Naive B cell (primary cell): Measurements from ENCODE around the gene AIG1. TPM values are rescaled to one million over a fixed set of nuclear protein-coding genes. Genes with fewer than 3 reads are reported as not detected.
A peak's percentile ranks its signal among the peaks of the same experiment; 100 is the strongest.

Experiments used
- ATAC-seq, 2 donors: fragments of 150-1000 bp; cut with Tn5 transposase; 2 replicates each; pipeline ENCODE4 v1.10.0; 2021; ENCODE audit warnings: low read depth in 2 of 2, mild to moderate bottlenecking in 2 of 2, moderate library complexity in 2 of 2
- DNase-seq: peaks from one replicate; pipeline ENCODE4 v3.0.0; 2022
- H3K27ac Mint-ChIP-seq, 6 donors: one replicate each; pipeline ENCODE4 v1.8.0; 2020 to 2022; ENCODE audit warnings: mild to moderate bottlenecking in 6 of 6, mixed read lengths in 6 of 6, moderate library complexity in 5 of 6, inconsistent platforms in 2 of 6
- H3K27me3 Mint-ChIP-seq, 3 donors: one replicate each; pipeline ENCODE4 v1.8.0; 2021 to 2022; ENCODE audit warnings: mixed read lengths in 3 of 3, mild to moderate bottlenecking in 1 of 3
- H3K36me3 Mint-ChIP-seq, 2 donors: one replicate each; pipeline ENCODE4 v1.8.0; 2020 to 2022; ENCODE audit warnings: mixed read lengths in 2 of 2, inconsistent platforms in 1 of 2, mild to moderate bottlenecking in 1 of 2
- H3K4me1 Mint-ChIP-seq, 3 donors: one replicate each; pipeline ENCODE4 v1.8.0; 2020 to 2022; ENCODE audit warnings: mixed read lengths in 3 of 3, inconsistent platforms in 1 of 3, mild to moderate bottlenecking in 1 of 3, moderate library complexity in 1 of 3
- H3K4me3 Mint-ChIP-seq, 8 donors: one replicate each; pipeline ENCODE4 v1.8.0; 2020 to 2022; ENCODE audit warnings: mild to moderate bottlenecking in 8 of 8, mixed read lengths in 8 of 8, moderate library complexity in 8 of 8, inconsistent platforms in 2 of 8
- H3K9me3 Mint-ChIP-seq, 7 donors: one replicate each; pipeline ENCODE4 v1.8.0; 2020 to 2022; ENCODE audit warnings: mixed read lengths in 7 of 7, mild to moderate bottlenecking in 5 of 7, inconsistent platforms in 2 of 7, moderate library complexity in 1 of 7
- polyA plus RNA-seq, 6 donors: library from polyadenylated mRNA; unstranded; fragments of 300-500 nt; fragmentation: Illumina TruSeq; gene quantifications; one replicate each; pipeline ENCODE4 v1.2.3, GENCODE V29; 2021; ENCODE audit warnings: low read depth in 6 of 6

AIG1 gene
- polyA plus RNA-seq, 6 donors from 2014 or later, result 8.2 to 14.7 (median 12.3) TPM

GRCh38 chr6:143213859-143214376, 153.2 kb downstream of the AIG1 start:
- Mint-ChIP-seq H3K36me3 (peaks cover 0 to 14% of the 10 kb centered on the region in 2 donors), H3K27ac (no peak overlapping the region), H3K27me3 (no peaks in the 10 kb centered on the region), H3K4me1 (no peaks in the 10 kb centered on the region), H3K9me3 (peaks cover 0 to 13% (median 4%) of the 10 kb centered on the region in 7 donors), H3K4me3 (no peak overlapping the region)
- no peak for ATAC-seq
- no peak for DNase-seq

DNA sequence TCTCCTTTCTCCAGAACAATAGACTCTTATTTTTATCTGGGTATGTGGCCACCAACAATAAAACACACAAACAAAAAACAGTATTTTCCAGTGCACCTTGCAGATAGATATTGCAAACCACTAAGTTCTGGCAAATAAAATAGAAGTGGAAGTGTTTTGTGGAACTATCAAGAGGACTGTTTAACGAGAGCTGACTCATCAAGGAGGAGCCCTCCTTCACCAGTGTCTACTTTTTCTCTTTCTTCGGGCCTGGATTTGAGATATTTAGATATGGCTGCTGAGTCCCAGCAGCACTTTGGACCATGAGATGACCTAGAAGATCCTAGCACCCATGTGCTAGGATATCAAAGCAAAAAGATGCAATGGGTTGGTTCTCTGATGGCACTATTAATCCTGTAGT, 154.7 kb downstream of the AIG1 start:
- no peak for ATAC-seq
- DNase-seq, result no peak
- no peaks in the 10 kb centered on the region for H3K27me3 Mint-ChIP-seq
- H3K4me3 Mint-ChIP-seq, result no peak overlapping the region
- H3K36me3 Mint-ChIP-seq, result peaks cover 0 to 7% of the 10 kb centered on the region in 2 donors
- H3K9me3 Mint-ChIP-seq, result peaks cover 0 to 6% (median 0%) of the 10 kb centered on the region in 7 donors
- H3K4me1 Mint-ChIP-seq, result no peaks in the 10 kb centered on the region
- no peak overlapping the region for H3K27ac Mint-ChIP-seq

- DNase-seq, result no peak
- ATAC-seq, result no peak
- H3K27ac Mint-ChIP-seq, result no peak overlapping the region
- no peak overlapping the region for H3K4me3 Mint-ChIP-seq
- no peaks in the 10 kb centered on the region for H3K27me3 Mint-ChIP-seq
- H3K4me1 Mint-ChIP-seq, result no peaks in the 10 kb centered on the region
- H3K9me3 Mint-ChIP-seq, result peaks cover 0 to 6% (median 0%) of the 10 kb centered on the region in 7 donors
- peaks cover 0 to 7% of the 10 kb centered on the region in 2 donors for H3K36me3 Mint-ChIP-seq
These were observed 155.1 kb downstream of the AIG1 start for GRCh38 chr6:143215771-143216170.

GRCh38 chr6:143218233-143218632, 157.5 kb downstream of the AIG1 start:
- Mint-ChIP-seq H3K4me1 (no peaks in the 10 kb centered on the region), H3K36me3 (peaks cover 0 to 7% of the 10 kb centered on the region in 2 donors), H3K4me3 (no peak overlapping the region), H3K27ac (peak overlapping the region in 1 of 6 donors; percentile 15), H3K9me3 (peaks cover 0 to 6% (median 0%) of the 10 kb centered on the region in 7 donors), H3K27me3 (no peaks in the 10 kb centered on the region)
- no peak for ATAC-seq
- no peak for DNase-seq

GRCh38 chr6:143221698-143222097, 161.0 kb downstream of the AIG1 start:
- ATAC-seq (no peak), DNase-seq (no peak)
- H3K27me3 Mint-ChIP-seq, result no peaks in the 10 kb centered on the region
- no peak overlapping the region for H3K27ac Mint-ChIP-seq
- H3K4me1 Mint-ChIP-seq, result no peaks in the 10 kb centered on the region
- H3K4me3 Mint-ChIP-seq, result no peak overlapping the region
- no peaks in the 10 kb centered on the region for H3K9me3 Mint-ChIP-seq
- H3K36me3 Mint-ChIP-seq, result no peaks in the 10 kb centered on the region

DNA sequence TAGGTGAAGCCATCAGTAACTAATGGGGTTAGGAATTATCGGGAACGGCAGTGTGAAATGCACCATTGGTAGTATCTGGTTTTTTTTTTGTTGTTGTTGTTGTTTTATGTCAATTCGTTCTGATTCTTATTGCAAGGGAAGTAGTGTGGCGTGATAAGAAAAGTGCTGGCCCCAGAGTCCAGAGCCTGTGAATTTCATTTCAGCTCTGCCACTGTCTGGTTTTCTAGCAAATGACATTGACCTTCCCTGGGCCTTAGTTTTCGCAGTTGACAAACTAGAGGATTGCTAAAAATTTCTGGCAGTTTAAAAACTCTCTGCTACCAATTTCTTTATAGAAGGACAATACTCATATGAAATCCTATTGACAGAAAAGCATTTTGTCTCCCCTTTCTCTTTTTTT, 161.6 kb downstream of the AIG1 start:
- DNase-seq (no peak), ATAC-seq (no peak)
- no peak overlapping the region for H3K27ac Mint-ChIP-seq
- no peak overlapping the region for H3K4me3 Mint-ChIP-seq
- H3K4me1 Mint-ChIP-seq, result no peaks in the 10 kb centered on the region
- H3K9me3 Mint-ChIP-seq, result no peaks in the 10 kb centered on the region
- no peaks in the 10 kb centered on the region for H3K36me3 Mint-ChIP-seq
- H3K27me3 Mint-ChIP-seq, result no peaks in the 10 kb centered on the region

- H3K4me3 Mint-ChIP-seq, result no peak overlapping the region
- H3K27me3 Mint-ChIP-seq, result no peaks in the 10 kb centered on the region
- no peaks in the 10 kb centered on the region for H3K36me3 Mint-ChIP-seq
- H3K27ac Mint-ChIP-seq, result no peak overlapping the region
- DNase-seq (no peak), ATAC-seq (no peak)
- H3K4me1 Mint-ChIP-seq, result no peaks in the 10 kb centered on the region
- no peaks in the 10 kb centered on the region for H3K9me3 Mint-ChIP-seq
These were observed 162.1 kb downstream of the AIG1 start for GRCh38 chr6:143222801-143223231.

DNA sequence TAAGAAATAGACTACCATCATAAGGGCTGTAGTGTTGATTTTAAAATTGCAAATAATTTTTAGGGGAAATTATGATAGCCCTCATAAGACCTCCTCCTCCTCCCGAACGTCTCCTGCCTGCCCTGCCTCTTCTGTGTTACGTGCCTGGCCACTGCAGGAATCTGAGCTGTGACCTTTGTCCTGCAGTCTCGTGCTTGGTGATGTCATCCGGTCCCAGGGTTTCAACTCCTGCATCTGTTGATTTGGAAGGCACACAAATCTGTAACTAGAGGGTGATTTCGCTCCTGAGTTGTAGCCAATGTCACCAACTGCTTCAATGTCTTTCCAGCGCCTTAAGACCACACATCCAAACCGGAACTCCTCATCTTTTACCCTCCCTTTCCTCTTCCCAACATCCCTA, 163.2 kb downstream of the AIG1 start:
- DNase-seq, result no peak
- H3K27ac Mint-ChIP-seq, result no peak overlapping the region
- H3K36me3 Mint-ChIP-seq, result no peaks in the 10 kb centered on the region
- no peak for ATAC-seq
- H3K4me3 Mint-ChIP-seq, result no peak overlapping the region
- no peaks in the 10 kb centered on the region for H3K4me1 Mint-ChIP-seq
- no peaks in the 10 kb centered on the region for H3K27me3 Mint-ChIP-seq
- H3K9me3 Mint-ChIP-seq, result no peaks in the 10 kb centered on the region

DNA sequence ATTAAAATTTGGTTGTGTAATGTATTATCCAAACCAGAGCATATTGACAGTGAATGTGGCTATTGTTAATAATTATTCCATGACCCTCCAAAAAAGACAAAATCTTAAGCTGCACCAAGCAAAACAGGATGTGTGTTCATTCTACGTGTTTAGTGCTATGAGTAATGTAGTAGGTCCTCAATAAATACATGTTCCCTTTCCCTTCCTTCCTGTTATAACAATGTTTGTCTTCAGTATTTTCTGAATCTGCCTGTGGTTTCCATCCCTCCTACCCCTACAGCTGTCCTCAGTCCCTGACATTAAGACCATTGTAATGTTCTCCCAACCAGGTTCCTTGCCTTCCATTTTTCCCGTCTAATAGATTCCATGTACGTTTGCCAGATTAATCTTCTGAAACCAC, 163.8 kb downstream of the AIG1 start:
- Mint-ChIP-seq H3K4me3 (no peak overlapping the region), H3K36me3 (no peaks in the 10 kb centered on the region), H3K27me3 (no peaks in the 10 kb centered on the region), H3K4me1 (no peaks in the 10 kb centered on the region), H3K9me3 (no peaks in the 10 kb centered on the region), H3K27ac (no peak overlapping the region)
- no peak for DNase-seq
- no peak for ATAC-seq

DNA sequence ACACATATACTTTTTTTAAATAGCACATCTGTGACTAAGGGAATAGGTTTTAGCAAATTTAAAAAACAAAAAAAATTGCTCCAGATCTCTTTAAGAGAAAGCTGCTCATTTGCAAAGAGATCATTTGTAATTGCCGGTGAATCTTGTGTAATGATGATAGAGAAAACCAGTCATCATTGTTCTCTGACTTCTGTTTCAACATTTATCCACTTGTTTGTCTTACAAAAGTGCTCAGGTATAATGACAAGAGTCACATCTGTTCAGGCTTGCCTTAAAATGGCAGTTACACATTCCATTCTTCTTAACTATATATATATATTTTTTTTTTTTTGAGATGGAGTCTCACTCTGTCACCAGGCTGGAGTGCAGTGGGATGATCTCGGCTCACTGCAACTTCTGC, 165.2 kb downstream of the AIG1 start:
- Mint-ChIP-seq H3K9me3 (no peaks in the 10 kb centered on the region), H3K4me1 (no peaks in the 10 kb centered on the region), H3K27ac (no peak overlapping the region), H3K27me3 (no peaks in the 10 kb centered on the region), H3K4me3 (no peak overlapping the region), H3K36me3 (no peaks in the 10 kb centered on the region)
- ATAC-seq, result no peak
- no peak for DNase-seq

DNA sequence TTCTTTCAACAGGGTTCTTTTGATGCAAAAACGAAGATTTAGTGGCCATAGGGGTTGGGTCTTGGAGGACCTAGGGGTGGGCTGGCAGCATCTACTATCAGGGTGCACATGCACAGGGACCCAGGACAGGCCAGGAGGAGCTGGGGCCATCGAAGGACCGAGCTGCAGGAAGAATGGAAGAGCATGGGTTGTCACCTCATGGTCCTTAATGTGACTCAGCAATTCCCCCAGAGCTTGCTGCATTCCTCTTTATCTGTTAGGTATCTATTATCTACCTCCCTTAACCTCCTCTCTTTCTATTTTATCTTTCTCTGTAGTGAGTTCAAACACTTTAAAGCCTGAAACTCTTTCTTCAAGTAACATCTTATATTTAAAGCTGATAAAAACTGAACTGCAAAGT, 167.0 kb downstream of the AIG1 start:
- no peaks in the 10 kb centered on the region for H3K36me3 Mint-ChIP-seq
- H3K27ac Mint-ChIP-seq, result peak overlapping the region in 1 of 6 donors; percentile 20
- H3K4me3 Mint-ChIP-seq, result no peak overlapping the region
- H3K4me1 Mint-ChIP-seq, result no peaks in the 10 kb centered on the region
- H3K9me3 Mint-ChIP-seq, result no peaks in the 10 kb centered on the region
- H3K27me3 Mint-ChIP-seq, result no peaks in the 10 kb centered on the region
- ATAC-seq (no peak), DNase-seq (no peak)

DNA sequence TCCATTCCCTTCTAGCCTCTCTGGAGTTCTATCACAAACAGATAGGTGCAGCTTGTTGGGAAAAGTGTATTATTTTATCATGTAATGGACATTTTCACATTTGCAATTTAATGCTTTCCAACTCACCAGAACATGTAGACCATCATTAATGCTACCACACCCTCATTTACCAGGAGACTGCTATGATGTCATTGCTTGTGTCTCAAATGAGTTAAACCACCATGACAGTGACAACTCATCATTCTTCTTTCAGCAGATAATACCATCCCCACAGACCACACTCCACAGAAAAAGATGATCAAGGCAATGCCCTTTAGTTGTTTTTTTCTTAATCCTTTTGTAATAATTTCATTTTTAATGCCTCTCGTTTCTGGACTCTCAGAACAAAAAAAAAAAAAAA, 168.7 kb downstream of the AIG1 start:
- Mint-ChIP-seq H3K27me3 (no peaks in the 10 kb centered on the region), H3K4me3 (no peak overlapping the region), H3K27ac (no peak overlapping the region), H3K4me1 (no peaks in the 10 kb centered on the region), H3K36me3 (no peaks in the 10 kb centered on the region), H3K9me3 (no peaks in the 10 kb centered on the region)
- no peak for ATAC-seq
- DNase-seq, result no peak

DNA sequence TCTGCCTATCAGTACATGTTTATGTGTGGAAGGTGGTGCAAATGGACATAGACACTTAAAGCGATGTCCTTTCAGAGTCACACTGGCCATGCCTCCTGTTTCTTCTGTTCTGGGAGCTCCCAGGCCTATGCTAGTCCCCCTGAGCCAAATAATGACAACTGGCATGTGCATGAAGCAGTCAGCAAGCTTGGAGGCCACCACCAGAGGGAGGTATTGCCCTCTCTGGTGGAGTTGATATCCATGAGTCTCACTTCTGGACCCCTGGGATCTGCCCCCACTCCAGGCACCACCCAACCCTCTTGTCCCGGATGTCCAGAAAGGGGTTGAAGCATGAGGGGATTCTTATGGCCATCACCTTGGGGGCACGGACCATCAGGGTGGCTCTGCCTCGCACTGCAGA, 172.2 kb downstream of the AIG1 start:
- Mint-ChIP-seq H3K4me3 (no peak overlapping the region), H3K9me3 (no peaks in the 10 kb centered on the region), H3K27ac (no peak overlapping the region), H3K4me1 (no peaks in the 10 kb centered on the region), H3K36me3 (no peaks in the 10 kb centered on the region), H3K27me3 (no peaks in the 10 kb centered on the region)
- DNase-seq (no peak), ATAC-seq (no peak)

- Mint-ChIP-seq H3K36me3 (no peaks in the 10 kb centered on the region), H3K4me3 (no peak overlapping the region), H3K9me3 (no peaks in the 10 kb centered on the region), H3K27ac (no peak overlapping the region), H3K4me1 (no peaks in the 10 kb centered on the region), H3K27me3 (no peaks in the 10 kb centered on the region)
- no peak for DNase-seq
- ATAC-seq, result no peak
These were observed 173.0 kb downstream of the AIG1 start for GRCh38 chr6:143233554-143234285.
